HG03039 (cell line): ENCODE results near the gene C11orf42.
"Not testable (repeated sequence)": the region's sequence is repeated elsewhere in the genome, so short reads cannot be mapped to it uniquely, and the experiment has no call there.

Experiments used
- ATAC-seq: cut with Tn5 transposase; IDR thresholded peaks from one replicate; pipeline ENCODE4 v1.9.1; 2021; ENCODE audit warnings: mild to moderate bottlenecking, moderate library complexity; ENCODE audit not compliant: unreplicated experiment

The C11orf42 gene

GRCh38 chr11:6219359-6219758 is 14.0 kb downstream of the C11orf42 start:
- ATAC-seq, result no peak

GRCh38 chr11:6223854-6224253 is 18.5 kb downstream of the C11orf42 start:
- ATAC-seq, result no peak

GRCh38 chr11:6224421-6224820 is 19.1 kb downstream of the C11orf42 start:
- ATAC-seq, result no peak

- no peak for ATAC-seq
Observed at GRCh38 chr11:6225024-6225423, 19.7 kb downstream of the C11orf42 start.

- ATAC-seq, result no peak
Observed at GRCh38 chr11:6225896-6226295, 20.5 kb downstream of the C11orf42 start.

GRCh38 chr11:6228520-6228919 is 23.2 kb downstream of the C11orf42 start:
- no peak for ATAC-seq

- no peak for ATAC-seq
Observed at GRCh38 chr11:6229911-6230310, 24.6 kb downstream of the C11orf42 start.

GRCh38 chr11:6232899-6233298 is 27.5 kb downstream of the C11orf42 start:
- no peak for ATAC-seq

- ATAC-seq, result no peak
Observed at GRCh38 chr11:6233984-6234386, 28.6 kb downstream of the C11orf42 start.

GRCh38 chr11:6234387-6235107 is 29.2 kb downstream of the C11orf42 start, which contains the start of gene FHIP1B:
FHIP1B (minus strand) TSS chr11:6234636; CDS start chr11:6224516, 10,120 bp downstream.
- peak; percentile 95 for ATAC-seq

GRCh38 chr11:6237266-6237665 is 31.9 kb downstream of the C11orf42 start:
- no peak for ATAC-seq

GRCh38 chr11:6237761-6238302 is 32.5 kb downstream of the C11orf42 start:
- no peak for ATAC-seq

- ATAC-seq, result no peak
Observed at GRCh38 chr11:6238902-6239301, 33.5 kb downstream of the C11orf42 start, which contains the start of gene CNGA4. CNGA4 (plus strand) TSS chr11:6239089; CDS start chr11:6239207, 118 bp downstream.

- ATAC-seq, result no peak
Observed at GRCh38 chr11:6240139-6240538, 34.8 kb downstream of the C11orf42 start.

GRCh38 chr11:6240781-6241180 is 35.4 kb downstream of the C11orf42 start:
- no peak for ATAC-seq

- no peak for ATAC-seq
Observed at GRCh38 chr11:6241316-6241715, 36.0 kb downstream of the C11orf42 start.

GRCh38 chr11:6245536-6245935 is 40.2 kb downstream of the C11orf42 start:
- ATAC-seq, result no peak

GRCh38 chr11:6248248-6248647 is 42.9 kb downstream of the C11orf42 start:
- ATAC-seq, result no peak

GRCh38 chr11:6248897-6249296 is 43.5 kb downstream of the C11orf42 start:
- not testable (repeated sequence) for ATAC-seq

- no peak for ATAC-seq
Observed at GRCh38 chr11:6249770-6250555, 44.6 kb downstream of the C11orf42 start.

- ATAC-seq, result no peak
Observed at GRCh38 chr11:6251120-6251733, 45.9 kb downstream of the C11orf42 start.
